ENCODE results near the gene NEUROG2. TPM values are rescaled to one million over a fixed set of nuclear protein-coding genes. Genes with fewer than 3 reads are reported as not detected.

The NEUROG2 gene
- polyA plus RNA-seq, 3 donors, result 0.12 TPM; not detected in 2

DNA sequence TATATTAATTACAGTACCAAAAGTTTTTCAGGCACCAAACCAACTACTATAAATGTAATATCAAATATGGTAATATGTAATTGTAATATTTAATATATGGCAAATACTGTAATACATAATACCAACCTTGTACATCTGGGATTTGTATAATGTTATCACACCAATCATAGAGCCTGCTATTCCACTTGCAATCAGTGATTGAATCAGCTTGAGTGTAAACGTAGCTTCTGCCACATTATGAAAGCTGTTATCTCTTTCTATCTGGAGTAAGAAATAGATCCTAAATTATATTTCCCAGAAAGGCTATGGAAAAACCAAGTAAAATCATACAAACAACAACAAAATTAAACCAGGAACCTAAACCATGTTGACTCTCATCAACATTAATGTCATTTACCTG is 24.7 kb upstream of the NEUROG2 start:
- TF ChIP-seq, protein P1, sequence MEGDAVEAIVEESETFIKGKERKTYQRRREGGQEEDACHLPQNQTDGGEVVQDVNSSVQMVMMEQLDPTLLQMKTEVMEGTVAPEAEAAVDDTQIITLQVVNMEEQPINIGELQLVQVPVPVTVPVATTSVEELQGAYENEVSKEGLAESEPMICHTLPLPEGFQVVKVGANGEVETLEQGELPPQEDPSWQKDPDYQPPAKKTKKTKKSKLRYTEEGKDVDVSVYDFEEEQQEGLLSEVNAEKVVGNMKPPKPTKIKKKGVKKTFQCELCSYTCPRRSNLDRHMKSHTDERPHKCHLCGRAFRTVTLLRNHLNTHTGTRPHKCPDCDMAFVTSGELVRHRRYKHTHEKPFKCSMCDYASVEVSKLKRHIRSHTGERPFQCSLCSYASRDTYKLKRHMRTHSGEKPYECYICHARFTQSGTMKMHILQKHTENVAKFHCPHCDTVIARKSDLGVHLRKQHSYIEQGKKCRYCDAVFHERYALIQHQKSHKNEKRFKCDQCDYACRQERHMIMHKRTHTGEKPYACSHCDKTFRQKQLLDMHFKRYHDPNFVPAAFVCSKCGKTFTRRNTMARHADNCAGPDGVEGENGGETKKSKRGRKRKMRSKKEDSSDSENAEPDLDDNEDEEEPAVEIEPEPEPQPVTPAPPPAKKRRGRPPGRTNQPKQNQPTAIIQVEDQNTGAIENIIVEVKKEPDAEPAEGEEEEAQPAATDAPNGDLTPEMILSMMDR (IDR thresholded peaks at IDR 0.05), result no peak
- H3K4me1 Mint-ChIP-seq, result peaks cover 10% of the 10 kb centered on the region
- H3K36me3 ChIP-seq (replicated peaks in 1 of 2; ENCODE audit: control insufficient read depth in 1 of 2, insufficient read depth in 2 of 2, low read length in 2 of 2), result no peaks in the 10 kb centered on the region
- no peak overlapping the region for H3K27ac Mint-ChIP-seq
- peaks cover 1 to 6% of the 10 kb centered on the region in 2 donors for H3K4me1 ChIP-seq (ENCODE audit: control insufficient read depth in 1 of 2, insufficient read depth in 2 of 2, low read length in 2 of 2)
- peaks cover 0 to 2% (median 0%) of the 10 kb centered on the region in 3 donors for H3K27me3 Mint-ChIP-seq (ENCODE audit: low read depth in 3 of 3)
- no peak for DNase-seq
- intact Hi-C loops (cut with micrococcal nuclease), result no loop called here
- H3K27me3 ChIP-seq (ENCODE audit: control insufficient read depth in 2 of 2, insufficient read depth in 2 of 2, low read length in 2 of 2), result no peaks in the 10 kb centered on the region
- H3K4me3 ChIP-seq (replicated peaks in 1 of 3; ENCODE audit: low read depth in 2 of 3, low read length in 3 of 3), result no peak overlapping the region
- H3K9me3 Mint-ChIP-seq, result no peaks in the 10 kb centered on the region
- no peaks in the 10 kb centered on the region for H4K20me1 ChIP-seq (ENCODE audit: insufficient read depth, low read length)
- H3K4me2 ChIP-seq (replicated peaks; ENCODE audit: extremely low read depth, low read length, poor library complexity, severe bottlenecking), result no peak overlapping the region
- peaks cover 0 to 3% of the 10 kb centered on the region in 2 donors for H3K36me3 Mint-ChIP-seq
- H3K9ac ChIP-seq (ENCODE audit: insufficient read depth, low read length, poor library complexity, severe bottlenecking), result no peak overlapping the region
- no peak overlapping the region for H3K27ac ChIP-seq (ENCODE audit: low read depth in 1 of 2, low read length in 2 of 2)
- WGBS (ENCODE audit: insufficient coverage), result no CpG with 5 or more reads among the region's 1 CpG
- H3K79me2 ChIP-seq (ENCODE audit: insufficient read depth, low read length), result no peaks in the 10 kb centered on the region
- no peak overlapping the region for H3K4me3 Mint-ChIP-seq
- no peak overlapping the region for H2AFZ ChIP-seq (ENCODE audit: insufficient read depth, low read depth, low read length, poor library complexity, severe bottlenecking)
- H3K9me3 ChIP-seq (replicated peaks in 1 of 2; ENCODE audit: control insufficient read depth in 1 of 2, insufficient read depth in 1 of 2, low read length in 2 of 2), result no peaks in the 10 kb centered on the region

DNA sequence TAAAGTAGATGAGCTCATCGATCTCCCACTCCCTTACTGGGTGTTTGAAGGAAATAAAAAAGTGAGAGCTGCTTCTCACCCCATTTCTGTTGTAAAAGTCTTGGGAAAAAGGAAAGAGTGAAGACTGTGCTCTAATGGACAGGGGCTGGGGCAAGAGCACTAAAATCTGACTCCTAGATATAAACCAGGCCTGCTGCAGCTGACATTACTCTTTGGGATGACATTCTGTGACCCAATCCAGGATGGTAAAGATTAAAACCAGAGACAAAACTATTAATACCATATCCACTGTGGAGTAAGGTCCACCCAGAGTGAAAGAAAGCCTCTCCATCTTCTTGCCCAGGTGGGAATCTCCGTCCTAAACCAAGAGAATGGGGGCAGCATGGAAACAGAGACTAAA is 20.1 kb upstream of the NEUROG2 start:
- no peak overlapping the region for H3K4me3 ChIP-seq (replicated peaks in 1 of 3; ENCODE audit: low read depth in 2 of 3, low read length in 3 of 3)
- no peak for DNase-seq
- TF ChIP-seq, protein P1 (IDR thresholded peaks at IDR 0.05), result no peak
- Mint-ChIP-seq H3K27ac (no peak overlapping the region), H3K4me3 (no peak overlapping the region), H3K9me3 (peaks cover 0 to 6% (median 0%) of the 10 kb centered on the region in 7 donors), H3K36me3 (no peaks in the 10 kb centered on the region), H3K27me3 (ENCODE audit: low read depth in 3 of 3) (peaks cover 0 to 4% (median 2%) of the 10 kb centered on the region in 3 donors), H3K4me1 (peaks cover 5% of the 10 kb centered on the region)
- H3K4me1 ChIP-seq (ENCODE audit: control insufficient read depth in 1 of 2, insufficient read depth in 2 of 2, low read length in 2 of 2), result no peaks in the 10 kb centered on the region
- H3K36me3 ChIP-seq (replicated peaks in 1 of 2; ENCODE audit: control insufficient read depth in 1 of 2, insufficient read depth in 2 of 2, low read length in 2 of 2), result no peaks in the 10 kb centered on the region
- no peaks in the 10 kb centered on the region for H4K20me1 ChIP-seq (ENCODE audit: insufficient read depth, low read length)
- no peaks in the 10 kb centered on the region for H3K9me3 ChIP-seq (replicated peaks in 1 of 2; ENCODE audit: control insufficient read depth in 1 of 2, insufficient read depth in 1 of 2, low read length in 2 of 2)
- no peak overlapping the region for H2AFZ ChIP-seq (ENCODE audit: insufficient read depth, low read depth, low read length, poor library complexity, severe bottlenecking)
- no peak overlapping the region for H3K9ac ChIP-seq (ENCODE audit: insufficient read depth, low read length, poor library complexity, severe bottlenecking)
- WGBS (ENCODE audit: insufficient coverage), result no CpG with 5 or more reads among the region's 2 CpGs
- no peaks in the 10 kb centered on the region for H3K27me3 ChIP-seq (ENCODE audit: control insufficient read depth in 2 of 2, insufficient read depth in 2 of 2, low read length in 2 of 2)
- H3K27ac ChIP-seq (ENCODE audit: low read depth in 1 of 2, low read length in 2 of 2), result no peak overlapping the region
- H3K4me2 ChIP-seq (replicated peaks; ENCODE audit: extremely low read depth, low read length, poor library complexity, severe bottlenecking), result no peak overlapping the region
- intact Hi-C loops (cut with micrococcal nuclease), result no loop called here
- no peaks in the 10 kb centered on the region for H3K79me2 ChIP-seq (ENCODE audit: insufficient read depth, low read length)
